GM13976 (cell line): ENCODE results near the gene SOWAHA.

ENCODE experiments used
- DNase-seq: peaks from one replicate; pipeline ENCODE4 v3.0.0; 2012; ENCODE audit warnings: low spot score
- CTCF ChIP-seq: IDR thresholded peaks from 2 replicates; pipeline ENCODE4 v1.5.1; 2012; ENCODE audit warnings: borderline replicate concordance, mild to moderate bottlenecking; ENCODE audit not compliant: insufficient read depth; ENCODE audit errors: extremely low read depth, missing control alignments, control extremely low read depth
- in situ Hi-C: fragments of 300-500 bp; cut with MboI; formaldehyde crosslinking; loops from one replicate; pipeline ENCODE4 v1.12.0; 2022; ENCODE audit warnings: low sequenced_read_pairs, mixed read lengths, inconsistent platforms; ENCODE audit not compliant: unreplicated experiment

The SOWAHA gene

DNA sequence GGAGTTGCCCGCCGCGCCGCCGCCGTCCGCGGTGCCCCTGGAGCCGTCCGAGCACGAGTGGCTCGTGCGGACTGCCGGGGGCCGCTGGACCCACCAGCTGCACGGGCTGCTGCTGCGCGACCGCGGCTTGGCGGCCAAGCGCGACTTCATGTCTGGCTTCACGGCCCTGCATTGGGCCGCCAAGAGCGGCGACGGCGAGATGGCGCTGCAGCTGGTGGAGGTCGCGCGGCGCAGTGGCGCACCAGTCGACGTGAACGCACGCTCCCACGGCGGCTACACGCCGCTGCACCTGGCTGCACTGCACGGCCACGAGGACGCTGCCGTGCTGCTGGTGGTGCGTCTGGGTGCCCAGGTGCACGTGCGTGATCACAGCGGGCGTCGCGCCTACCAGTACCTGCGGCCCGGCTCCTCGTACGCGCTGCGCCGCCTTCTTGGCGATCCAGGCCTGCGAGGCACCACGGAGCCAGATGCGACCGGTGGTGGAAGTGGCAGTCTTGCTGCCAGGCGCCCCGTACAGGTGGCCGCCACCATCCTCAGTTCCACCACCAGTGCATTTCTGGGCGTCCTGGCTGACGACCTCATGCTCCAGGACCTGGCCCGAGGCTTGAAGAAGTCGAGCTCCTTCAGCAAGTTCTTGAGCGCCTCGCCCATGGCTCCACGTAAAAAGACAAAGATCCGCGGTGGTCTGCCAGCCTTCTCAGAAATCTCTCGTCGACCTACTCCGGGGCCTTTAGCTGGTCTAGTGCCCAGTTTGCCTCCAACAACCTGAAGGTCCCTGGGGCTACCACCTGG lies 1.6 kb downstream of the SOWAHA start:
- TF ChIP-seq CTCF: no peak
- in situ Hi-C loops: loop anchor here (10.0 kb wide), 1 partner anchor 290 kb away; no protein-coding TSS in a partner anchor
- DNase-seq: no peak

GRCh38 chr5:132815454-132815853 lies 2.4 kb downstream of the SOWAHA start:
- no peak for TF ChIP-seq CTCF
- in situ Hi-C loops: loop anchor here (10.0 kb wide), 1 partner anchor 291 kb away; no protein-coding TSS in a partner anchor
- DNase-seq: no peak

GRCh38 chr5:132816083-132816482 lies 3.0 kb downstream of the SOWAHA start:
- TF ChIP-seq CTCF: no peak
- DNase-seq: no peak
- in situ Hi-C loops: loop anchor here (10.0 kb wide), 1 partner anchor 291 kb away; no protein-coding TSS in a partner anchor

- DNase-seq: no peak
- in situ Hi-C loops: loop anchor here (10.0 kb wide), 1 partner anchor 292 kb away; no protein-coding TSS in a partner anchor
- no peak for TF ChIP-seq CTCF
These were observed 3.5 kb downstream of the SOWAHA start for GRCh38 chr5:132816554-132816953.

- DNase-seq: no peak
- in situ Hi-C loops: loop anchor here (10.0 kb wide), 1 partner anchor 292 kb away; no protein-coding TSS in a partner anchor
- TF ChIP-seq CTCF: no peak
These were observed 3.9 kb downstream of the SOWAHA start for GRCh38 chr5:132817011-132817410.

DNA sequence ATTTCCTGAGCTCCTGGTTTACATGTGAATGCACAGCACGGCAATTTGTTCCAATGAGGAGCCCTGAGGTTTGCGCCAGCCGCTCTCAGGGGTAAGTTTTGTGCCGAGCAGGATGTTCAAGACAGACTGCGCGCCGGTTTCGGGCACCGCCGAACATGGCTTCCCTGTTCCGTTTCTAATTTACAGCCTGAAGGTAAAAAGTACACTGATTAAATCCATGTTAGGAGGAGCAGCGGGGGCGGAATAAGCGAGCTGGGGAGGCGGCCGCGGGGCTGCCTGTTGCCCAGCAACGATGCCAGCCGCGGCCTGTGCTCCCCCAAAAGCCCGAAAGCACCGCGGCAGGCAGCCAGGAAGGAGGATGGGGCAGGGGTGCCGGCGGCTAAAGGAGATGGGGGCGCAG lies 6.4 kb downstream of the SOWAHA start:
- no peak for DNase-seq
- TF ChIP-seq CTCF: no peak
- in situ Hi-C loops: loop anchor here (10.0 kb wide), 1 partner anchor 295 kb away; no protein-coding TSS in a partner anchor
